NCI-H524 (cell line): Measurements from ENCODE around the gene SUGCT.
"Not testable (repeated sequence)": the region's sequence is repeated elsewhere in the genome, so short reads cannot be mapped to it uniquely, and the experiment has no call there.

ENCODE experiments used
- DNase-seq, 2 experiments: peaks; one replicate each; lab custom pipeline; 2025; lab: John Stamatoyannopoulos, UW

SUGCT gene

DNA sequence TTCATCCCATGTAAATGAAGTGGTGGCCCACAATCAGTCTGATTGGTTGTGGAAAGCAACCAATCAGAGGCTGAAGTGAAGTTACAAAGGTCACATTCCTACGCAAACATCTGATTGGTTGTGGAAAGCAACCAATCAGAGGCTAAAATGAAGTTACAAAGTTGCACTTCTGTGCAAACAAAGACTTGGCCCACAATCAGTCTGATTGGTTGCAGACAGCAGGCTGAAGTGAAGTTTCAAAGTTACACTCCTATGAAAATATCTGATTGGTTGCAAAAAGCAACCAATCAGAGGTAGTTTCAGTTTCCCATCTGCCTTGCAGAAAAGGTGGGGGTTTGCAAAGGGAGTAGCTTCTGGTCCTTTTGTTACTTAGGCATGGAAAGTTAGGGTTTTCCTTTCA lies 492.6 kb downstream of the SUGCT start:
- DNase-seq = not testable (repeated sequence)

DNA sequence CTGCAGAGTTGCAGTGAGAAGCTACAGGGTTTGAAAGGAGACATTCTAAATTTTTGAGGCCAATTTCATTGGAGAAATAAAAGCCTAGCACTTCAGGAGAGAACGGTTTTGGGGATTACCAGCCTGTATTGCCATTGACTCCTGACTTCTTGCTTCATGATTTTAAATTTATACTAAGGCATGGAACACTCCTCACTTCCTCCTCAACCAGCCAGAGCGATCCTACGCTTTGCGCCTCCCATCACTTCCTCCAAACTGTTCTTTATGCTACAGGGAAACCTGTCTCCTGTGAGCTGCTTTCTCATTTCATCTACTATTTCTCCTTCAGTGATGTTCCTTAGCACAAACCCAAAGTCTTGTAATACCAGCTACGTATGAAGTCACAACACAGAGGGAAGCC lies 495.1 kb downstream of the SUGCT start:
- no peak for DNase-seq

DNA sequence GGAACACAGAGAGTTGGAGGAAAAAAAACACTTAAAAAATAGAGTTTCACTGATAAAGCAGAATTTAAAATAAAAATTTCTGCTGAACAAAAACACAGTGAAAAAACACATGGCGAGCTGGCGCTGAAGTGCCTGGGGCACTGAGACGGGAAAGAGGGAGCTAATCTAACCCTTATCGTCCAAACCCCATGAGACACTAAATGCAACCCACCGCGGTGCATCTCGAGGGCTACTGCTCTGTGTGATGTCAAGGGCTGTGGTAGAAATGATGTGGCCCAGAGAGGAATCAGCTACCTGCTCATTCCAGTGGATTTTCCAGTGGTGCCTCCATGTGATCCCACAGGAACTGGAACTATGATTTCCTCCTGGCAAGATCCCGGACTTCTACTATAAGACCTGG lies 499.3 kb downstream of the SUGCT start:
- no peak for DNase-seq

DNA sequence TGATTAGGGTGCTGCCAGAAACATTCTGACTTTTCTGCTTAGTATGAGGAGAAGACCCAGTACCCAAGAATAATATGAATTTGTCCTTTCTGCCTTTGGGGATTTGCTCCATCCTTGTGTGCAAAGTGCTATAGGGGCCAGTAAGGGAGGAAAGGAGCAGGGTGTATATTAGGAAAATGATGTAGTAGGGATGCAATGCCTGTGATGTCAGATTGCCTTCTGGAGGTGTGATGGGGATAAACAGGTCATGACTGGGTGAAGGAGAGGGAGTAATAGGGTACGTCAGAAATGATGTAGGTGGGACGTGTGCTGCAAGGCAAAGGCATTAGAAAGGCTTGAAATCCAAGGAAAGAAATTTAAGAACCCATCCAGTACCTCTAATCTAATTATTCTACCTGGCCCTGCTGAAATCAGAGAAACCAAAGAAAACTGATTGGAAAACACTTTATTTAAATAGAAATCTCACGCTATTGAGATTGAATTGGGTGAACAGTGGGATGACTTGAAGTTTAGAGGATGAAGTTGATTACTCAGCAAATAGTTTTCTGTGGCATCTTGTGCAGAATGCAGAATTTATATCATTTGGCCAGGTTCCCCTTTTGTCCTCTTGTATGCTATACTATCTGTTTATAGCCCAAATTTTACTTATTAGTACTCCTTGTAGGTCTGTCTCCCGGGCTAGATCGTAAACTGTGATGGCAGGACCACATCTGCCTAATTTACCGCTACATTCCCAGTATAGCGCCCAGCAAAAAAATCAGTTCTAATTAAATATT lies 503.9 kb downstream of the SUGCT start:
- no peak for DNase-seq

DNA sequence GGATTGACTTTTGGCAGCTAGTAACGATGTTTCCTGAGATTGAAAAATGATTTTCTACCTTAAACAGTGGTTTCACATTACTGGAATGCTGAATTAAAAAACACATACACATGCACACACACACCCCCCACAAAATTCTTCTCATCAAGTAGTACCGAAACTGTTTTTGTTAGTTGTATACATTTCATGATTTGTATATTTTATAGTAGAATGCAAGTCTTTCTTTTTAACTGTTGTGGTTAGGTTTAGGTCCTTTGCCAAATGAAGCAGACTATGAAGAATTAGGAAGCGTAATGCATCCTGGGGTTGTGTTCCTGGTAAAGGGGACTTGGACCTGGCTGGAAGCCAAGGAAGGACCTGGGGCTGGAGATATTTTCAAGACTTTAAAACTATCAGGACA lies 505.8 kb downstream of the SUGCT start:
- DNase-seq = no peak

DNA sequence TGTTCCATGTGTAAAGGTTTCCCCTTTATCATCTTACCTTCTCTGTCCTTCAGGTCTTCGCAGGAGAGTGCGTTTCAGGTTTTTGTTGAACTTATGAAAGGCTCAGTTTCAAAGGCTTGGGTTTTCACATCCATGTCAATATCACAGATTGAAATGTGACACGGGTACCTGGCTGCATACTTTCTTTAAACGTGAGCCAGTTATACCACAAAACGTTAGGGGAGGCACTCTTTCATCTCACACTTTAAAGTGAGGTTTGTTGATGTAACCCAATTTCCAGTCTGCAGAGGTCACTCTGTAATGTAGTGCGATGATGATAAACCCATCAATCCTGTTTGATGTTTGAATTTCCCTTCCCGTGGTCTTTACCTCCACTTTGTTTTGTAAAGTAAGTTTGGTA lies 506.9 kb downstream of the SUGCT start:
- DNase-seq = no peak

DNA sequence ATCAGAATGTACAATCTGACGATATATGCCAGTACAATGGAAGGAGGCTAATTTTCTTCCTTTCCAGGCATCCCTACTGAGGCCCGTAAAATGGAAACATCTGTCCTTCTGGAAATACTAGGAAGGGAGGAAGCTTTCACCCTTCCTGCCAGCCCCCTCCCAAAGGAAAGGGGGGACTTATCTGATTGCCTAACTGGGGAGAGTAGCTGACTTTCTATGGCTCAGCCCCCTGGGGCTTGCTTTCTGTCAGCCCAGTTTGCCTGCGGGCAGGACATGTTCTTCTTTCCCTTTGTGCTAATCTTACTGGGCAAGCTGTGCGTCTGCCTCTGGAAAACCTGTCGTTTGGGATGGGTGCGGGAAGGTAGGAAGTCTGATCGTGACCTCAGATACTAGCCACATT lies 508.9 kb downstream of the SUGCT start:
- no peak for DNase-seq

DNA sequence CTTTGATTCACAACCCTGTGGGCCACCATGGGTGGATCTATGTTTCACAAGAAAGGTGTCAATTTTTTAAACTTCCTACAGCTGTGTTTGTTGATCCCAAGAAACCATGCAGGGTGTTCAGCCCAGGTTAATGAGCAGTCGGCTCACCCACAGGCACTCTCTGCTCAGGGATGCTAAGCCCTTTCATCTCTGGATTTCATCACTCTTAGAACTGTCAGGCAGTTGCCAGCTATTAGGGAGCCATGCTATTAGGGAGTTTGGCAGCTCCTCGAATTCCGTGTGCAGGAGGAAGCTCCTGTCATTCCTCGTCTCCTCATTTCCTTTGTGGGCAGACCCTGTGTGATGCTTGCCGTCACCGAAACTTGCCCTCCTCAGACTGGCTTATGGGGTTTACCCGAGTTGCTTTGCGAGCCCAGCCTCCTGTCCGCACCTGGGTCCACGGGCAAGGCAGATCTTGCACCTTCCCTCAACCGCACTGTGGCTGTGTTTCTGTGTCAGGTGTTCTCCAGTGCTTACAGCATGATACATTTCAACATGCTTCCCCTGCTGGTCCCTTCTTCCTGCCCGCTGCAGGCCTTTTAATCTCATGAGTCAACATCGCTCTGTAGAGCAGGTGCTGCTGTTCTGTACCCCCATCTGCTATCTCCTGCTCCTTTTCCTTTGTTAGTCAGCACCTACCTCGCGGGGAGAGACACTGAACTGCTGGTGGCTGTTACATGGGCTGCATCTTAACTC lies 509.8 kb downstream of the SUGCT start:
- DNase-seq = peak; percentile 32 to 80

DNA sequence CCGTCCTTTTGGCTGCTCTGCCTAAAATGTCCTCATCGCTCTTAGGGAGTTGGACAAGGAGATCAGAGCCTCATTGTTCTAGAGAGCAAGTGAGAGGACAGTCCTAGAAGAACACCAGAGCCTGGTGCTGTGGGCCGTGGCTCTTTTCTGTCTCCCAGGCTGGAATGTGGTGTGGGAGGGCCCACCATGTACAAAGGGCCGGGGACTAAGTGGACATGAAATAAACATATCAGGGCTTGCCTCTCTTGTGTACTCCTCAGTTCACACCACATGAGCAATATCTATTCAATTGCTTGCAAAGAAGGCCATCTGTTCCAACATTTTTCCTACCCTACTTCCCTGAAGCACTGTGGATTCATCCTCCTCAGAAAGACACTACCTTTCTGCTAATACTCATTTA lies 510.4 kb downstream of the SUGCT start:
- DNase-seq = peak in 1 of 2 experiments; percentile 53

DNA sequence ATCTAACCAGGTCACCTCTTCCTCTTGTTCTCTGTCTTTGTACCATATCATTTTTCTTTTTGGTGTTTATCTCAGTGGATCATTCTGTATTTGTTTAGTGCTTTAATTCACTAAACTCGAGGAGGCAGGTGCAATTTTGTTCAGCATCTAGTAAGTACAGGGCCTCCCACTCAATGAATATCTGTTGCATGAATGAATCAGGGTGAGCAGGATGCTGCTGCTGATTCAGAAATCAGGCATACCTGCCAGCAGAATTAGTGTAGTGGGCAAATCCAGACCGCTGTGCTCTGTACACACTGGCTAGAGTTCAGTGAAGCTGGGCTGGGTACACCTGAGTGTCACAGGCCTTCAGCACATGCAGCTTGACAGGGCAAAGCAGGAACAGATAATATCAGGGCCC lies 511.9 kb downstream of the SUGCT start:
- DNase-seq = no peak

DNA sequence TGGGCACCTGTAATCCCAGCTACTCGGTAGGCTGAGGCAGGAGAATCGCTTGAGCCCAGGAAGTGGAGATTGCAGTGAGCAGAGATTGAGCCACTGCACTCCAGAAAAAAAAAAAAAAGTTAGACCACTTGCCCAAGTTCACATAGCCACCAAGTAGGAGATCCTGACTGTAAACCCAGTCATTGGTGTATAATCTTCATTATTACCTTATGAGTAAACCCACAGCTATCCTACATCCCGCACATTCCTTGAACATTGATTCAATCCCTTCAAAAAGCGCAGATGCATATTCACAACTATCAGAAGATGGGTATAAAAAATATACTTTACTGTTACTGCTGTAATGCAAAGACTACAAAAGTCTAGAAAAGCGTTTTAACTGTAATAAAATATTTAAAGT lies 512.9 kb downstream of the SUGCT start:
- DNase-seq = no peak

DNA sequence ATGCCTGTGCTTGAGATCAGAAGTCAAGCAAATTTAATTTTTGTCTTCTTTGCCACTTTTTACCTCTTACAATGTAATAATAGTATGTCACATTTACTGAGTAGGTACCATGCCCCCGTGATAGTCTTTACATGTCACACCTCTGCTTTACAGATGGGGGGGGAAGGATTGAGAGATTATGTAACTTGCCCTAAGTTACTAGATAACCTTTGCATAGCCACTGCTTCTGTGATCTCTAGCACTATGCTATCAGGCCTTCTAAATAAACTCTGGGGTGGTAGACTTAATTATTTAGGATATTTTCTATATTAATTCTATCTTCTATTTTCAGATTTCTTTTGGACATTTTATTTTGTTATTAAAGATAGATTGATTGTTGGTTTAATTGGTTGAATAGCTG lies 514.4 kb downstream of the SUGCT start:
- DNase-seq = no peak

DNA sequence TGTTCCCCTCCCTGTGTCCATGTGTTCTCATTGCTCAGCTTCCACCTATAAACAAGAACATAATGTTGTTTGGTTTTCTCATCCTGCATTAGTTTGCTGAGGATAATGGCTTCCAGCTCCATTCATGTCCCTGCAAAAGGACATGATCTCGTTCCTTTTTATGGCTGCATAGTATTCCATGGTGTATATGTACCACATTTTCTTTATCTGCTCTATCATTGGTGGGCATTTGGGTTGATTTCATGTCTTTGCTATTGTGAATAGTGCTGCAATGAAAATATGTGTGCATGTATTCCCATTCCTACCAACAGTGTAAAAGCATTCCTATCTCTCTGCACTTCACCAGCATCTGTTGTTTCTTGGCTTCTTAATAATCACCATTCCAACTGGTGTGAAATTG lies 516.1 kb downstream of the SUGCT start:
- DNase-seq = not testable (repeated sequence)

DNA sequence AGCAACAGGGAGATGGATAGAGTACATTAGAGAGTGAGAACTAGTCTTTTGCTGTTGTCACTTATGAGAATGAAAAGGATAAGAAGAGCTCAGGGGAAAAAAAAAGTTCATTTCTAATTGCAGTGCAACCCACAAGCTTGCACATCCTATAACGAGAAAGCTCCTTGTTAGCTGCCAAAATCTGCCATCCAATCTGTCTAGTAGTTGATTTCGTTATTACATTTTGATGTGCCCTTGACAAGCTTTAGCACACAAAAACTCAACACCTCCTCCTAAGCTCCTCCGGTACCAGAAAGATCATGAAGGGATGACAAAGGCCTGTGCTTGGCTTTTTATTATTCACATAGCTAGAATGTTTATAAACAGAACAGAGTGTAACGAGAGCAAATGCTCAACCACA lies 519.4 kb downstream of the SUGCT start:
- DNase-seq = peak in 1 of 2 experiments; percentile 63

DNA sequence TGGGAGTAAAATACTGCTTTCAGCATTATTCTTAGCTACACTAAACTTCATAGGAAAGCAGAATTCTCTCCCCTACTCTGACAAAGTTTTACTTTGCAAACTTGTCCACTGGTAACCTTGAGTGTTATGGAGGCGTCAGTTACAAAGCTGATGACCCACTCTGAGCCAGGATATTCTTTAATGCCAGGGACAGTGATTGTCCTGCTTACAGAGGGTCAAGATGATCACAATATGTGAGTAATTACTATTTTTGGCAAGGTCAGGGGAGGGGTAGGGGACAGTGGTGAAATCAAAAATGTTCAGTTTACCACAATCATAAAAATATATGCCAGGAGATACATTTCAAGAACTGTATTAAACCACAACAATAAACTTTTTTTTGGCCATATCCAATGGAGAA lies 520.6 kb downstream of the SUGCT start:
- no peak for DNase-seq

DNA sequence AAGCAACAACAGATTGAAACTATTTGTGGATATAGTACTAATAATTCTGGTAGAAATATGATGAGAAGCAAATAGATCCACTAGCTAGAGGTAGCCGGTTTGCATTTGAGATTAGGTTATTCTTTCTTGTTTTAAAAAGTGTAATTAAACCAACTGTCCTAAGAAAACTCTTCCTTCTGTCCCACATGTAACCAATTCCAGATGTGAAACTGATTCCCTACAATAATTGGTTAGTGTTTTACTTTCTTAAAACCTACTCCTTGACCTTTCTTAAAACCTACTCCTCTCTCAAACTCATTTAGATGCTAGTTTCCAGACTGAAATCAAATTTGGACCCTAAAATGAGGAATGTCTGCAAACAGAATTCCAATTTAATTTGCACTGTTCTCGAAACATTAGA lies 521.5 kb downstream of the SUGCT start:
- no peak for DNase-seq

DNA sequence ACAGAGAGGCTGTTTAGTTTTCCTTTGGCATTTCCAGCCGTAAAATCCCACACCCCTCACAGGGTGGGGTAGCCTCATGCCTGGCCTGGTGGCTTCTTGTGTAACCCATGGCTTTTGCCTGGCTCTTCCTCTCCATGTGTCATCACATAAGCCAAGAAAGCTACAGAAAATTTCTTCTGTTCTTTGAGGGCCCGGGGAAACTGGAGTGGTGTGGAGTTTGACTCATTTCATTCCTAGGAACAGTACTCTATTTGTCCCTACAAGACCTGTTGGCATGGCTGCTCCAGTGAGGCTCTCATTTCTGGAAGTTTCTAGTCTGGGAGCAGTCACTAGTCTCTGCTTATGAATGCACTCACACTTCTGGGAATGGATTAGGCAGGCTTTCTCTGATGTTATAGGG lies 523.9 kb downstream of the SUGCT start:
- DNase-seq = no peak

DNA sequence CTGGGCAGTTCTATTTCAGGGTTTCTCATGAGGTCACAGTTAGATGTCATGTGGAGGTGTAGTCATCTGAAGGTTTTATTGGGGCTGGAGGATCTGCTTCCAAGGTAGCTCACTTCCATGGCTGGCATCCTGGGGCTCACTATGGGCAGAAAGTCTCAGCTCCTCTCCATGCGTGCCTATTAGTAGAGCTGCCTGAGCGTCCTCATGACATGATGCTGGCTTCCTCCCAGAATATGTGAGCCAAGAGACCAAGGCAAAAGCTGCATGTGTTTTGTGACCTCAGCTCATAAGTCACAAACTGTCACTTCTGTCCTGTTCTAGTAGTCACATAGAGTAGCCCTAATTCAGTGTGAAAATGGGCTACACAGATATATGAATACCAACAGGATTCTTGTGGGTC lies 524.4 kb downstream of the SUGCT start:
- no peak for DNase-seq

DNA sequence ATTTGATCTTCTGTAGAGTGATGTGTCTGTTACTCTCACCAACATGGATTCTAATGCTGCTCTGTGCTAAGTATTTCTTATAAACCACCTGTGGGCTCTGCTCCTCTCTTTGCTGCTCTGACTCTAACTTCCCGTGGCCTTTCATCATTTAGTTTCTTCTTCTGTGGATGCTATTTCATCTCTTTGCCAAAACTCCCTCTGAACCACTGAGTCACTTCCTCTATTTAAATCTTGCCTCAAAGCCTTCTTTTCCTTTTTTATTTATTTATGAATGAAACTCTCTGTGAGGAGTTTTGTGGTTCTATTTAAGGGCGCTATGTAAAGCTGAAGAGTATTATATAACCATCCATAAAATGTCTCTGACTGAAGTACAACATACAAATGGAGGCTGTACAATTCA lies 538.5 kb downstream of the SUGCT start:
- no peak for DNase-seq

DNA sequence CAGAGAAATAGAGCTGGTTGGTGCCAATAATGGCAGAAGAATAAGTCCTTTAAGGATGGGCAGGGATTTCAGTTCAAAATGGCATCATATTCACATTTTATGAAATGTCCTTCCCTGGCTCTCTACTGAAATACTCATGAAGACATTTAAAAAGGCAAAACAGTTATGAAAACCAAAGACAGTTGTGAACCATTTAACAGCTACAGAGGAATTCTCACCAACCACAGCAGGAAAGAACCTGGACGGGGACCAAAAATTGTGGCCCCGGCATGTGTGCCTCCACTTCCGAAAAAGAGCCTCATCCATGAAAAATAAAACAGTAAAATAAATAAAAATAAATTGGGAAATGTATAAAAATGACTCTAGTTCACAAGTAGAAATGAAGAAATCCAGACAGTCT lies 539.5 kb downstream of the SUGCT start:
- DNase-seq = no peak

DNA sequence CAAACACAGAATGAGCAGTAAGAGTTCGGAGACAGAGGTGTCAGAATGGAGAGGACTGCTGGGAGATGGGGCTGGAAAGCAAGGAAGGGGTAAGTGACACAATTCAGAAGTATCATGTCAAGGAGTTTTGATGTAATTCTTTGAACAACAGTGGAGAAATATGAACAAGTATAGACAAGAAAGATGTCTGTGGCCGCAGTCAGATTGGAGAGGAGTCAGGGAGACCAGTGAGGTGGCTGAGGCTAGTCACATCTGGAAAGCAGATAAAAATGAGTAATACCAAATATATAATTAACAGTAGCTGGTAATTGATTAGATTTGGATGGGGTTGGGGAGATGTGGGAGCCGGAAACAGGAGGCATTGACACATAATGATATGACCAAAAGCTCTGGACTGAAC lies 540.9 kb downstream of the SUGCT start:
- DNase-seq = no peak

DNA sequence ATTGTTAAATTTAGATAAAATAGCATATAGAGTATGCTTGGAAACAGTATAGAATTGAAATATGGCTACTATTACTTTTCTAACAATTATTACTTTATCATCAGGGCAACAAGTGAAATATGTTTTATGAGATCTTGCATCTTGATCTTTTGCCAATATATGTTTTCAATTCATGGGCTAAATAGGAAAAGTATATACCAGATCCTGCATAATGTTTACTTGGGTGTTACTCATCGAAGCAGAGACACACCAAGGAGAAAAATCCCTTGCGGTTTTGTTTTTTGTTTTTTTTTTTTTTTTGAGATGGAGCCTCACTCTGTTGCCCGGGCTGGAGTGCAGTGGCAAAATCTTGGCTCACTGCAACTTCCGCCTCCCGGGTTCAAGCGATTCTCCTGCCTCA lies 541.4 kb downstream of the SUGCT start:
- DNase-seq = no peak

DNA sequence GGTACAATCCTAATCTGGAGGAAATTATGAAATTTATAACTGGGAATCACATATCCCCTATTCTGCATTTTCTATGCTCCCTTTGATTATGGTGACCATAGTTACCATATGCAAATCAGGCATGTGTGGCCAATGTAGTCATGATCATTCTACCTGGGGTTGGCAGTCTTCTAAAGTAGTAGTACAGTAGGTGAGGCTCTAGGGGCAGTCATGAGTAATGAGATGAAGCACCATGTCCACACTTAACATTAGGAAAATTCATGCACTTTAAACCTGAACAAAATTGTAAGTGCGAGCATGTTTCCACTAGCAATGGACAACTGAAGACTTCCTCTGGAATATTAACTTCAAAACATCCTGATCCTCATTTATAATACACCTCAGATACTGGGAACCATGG lies 545.9 kb downstream of the SUGCT start:
- DNase-seq = peak in 1 of 2 experiments; percentile 15

DNA sequence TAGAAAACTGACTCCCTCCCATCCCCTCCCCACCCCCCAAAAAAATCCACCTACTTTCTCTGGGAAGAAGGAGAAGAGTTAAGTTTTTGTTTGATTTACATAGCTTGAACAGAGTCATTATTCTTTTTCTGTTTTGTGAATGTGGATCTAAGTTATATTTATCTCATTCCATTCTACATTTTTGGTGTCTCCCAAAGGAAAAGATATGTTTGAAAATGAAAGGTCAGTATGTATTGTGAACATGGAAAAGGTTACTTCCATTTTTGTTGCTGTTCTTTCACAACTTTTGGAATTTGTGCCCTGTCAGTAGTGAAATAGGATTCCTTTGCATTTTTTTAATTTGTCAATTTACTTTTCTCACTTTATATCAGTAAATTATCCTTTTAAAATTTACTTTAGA lies 547.9 kb downstream of the SUGCT start:
- no peak for DNase-seq
